Activated naive CD4-positive, alpha-beta T cell treated with anti-CD3 and anti-CD28 coated beads, Interleukin-2, amount 50 U/mL, for 72 hours (primary cell): ENCODE results near the gene CDH13. TPM values are rescaled to one million over a fixed set of nuclear protein-coding genes. Genes with fewer than 3 reads are reported as not detected.

Source experiments
- ATAC-seq, 2 donors: fragments of 150-1000 bp; cut with Tn5 transposase; 2 replicates each; pipeline ENCODE4 v1.10.0; 2021; ENCODE audit warnings: mild to moderate bottlenecking in 2 of 2, moderate library complexity in 2 of 2
- DNase-seq, 2 donors: peaks; one replicate each; pipeline ENCODE4 v3.0.0; 2021 to 2022; ENCODE audit warnings: low spot score in 2 of 2
- H3K27ac Mint-ChIP-seq, 2 donors: one replicate each; pipeline ENCODE4 v1.8.0; 2022; ENCODE audit warnings: mild to moderate bottlenecking in 2 of 2, mixed read lengths in 2 of 2
- H3K36me3 Mint-ChIP-seq, 2 donors: one replicate each; pipeline ENCODE4 v1.8.0; 2022; ENCODE audit warnings: mixed read lengths in 2 of 2
- H3K9me3 Mint-ChIP-seq, 2 donors: one replicate each; pipeline ENCODE4 v1.8.0; 2022; ENCODE audit warnings: mixed read lengths in 2 of 2
- total RNA-seq, 2 donors: library from RNA; stranded (reverse); gene quantifications; one replicate each; pipeline ENCODE4 v1.2.3, GENCODE V29; 2022

Gene CDH13
- total RNA-seq, 2 donors from 2014 or later: not detected

DNA sequence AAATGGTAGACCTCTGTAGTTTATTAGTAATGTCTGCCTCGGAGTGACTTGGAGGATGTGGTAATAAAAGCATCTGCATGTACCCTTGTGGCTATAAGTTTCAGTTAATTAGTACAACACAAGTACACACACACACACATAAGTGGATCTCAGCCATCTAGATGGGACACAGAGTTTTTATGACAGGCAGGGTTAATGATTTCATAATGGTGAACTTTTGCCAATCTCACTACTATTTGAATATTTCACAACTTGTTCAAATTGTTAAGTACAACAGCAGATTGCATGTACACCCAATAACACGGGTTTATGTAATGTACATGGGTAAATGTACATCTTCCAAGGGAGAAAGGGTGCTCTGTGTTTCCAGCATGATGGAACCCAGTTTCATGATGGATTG lies 669.7 kb downstream of the CDH13 start:
- no peak for ATAC-seq
- DNase-seq: no peak
- Mint-ChIP-seq H3K27ac (no peak overlapping the region), H3K36me3 (no peaks in the 10 kb centered on the region), H3K9me3 (no peaks in the 10 kb centered on the region)

DNA sequence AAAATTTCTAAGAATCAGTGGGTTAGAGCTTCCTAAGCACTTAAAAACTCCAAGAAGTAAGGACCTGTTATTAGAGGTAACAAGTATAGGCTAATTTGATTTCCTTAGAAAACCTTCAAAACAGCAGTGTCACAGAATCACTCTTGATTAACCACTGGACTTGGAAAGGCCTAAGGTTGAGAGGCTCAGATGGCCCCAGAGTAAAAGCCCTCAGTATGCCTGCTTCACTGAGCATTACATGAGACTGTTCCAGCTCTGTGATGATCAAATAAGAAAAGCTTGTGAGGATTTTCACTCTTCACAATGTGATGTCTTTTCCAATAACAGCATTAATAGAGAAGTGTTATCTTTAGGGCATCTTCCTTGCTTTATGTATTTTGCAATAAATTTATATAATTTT lies 671.8 kb downstream of the CDH13 start:
- ATAC-seq (no peak), DNase-seq (no peak)
- Mint-ChIP-seq H3K27ac (no peak overlapping the region), H3K36me3 (no peaks in the 10 kb centered on the region), H3K9me3 (no peaks in the 10 kb centered on the region)

DNA sequence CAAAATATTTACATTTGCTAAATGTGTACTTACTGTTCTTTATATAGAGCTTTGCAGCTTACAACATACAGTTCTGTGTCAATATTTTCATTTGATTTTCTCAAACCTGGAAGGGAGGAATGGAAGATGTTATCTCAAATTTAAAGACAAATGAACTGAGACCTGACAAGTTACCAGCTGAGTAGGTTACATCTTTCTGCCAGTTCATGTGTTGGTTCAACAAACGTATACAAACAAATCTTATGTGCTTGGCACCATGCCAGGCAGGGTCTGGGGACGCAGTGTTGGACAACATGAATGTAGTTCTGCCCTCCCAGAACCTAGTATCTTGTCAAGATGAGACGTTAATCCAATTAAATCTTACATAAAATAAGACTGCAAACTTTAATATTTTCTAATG lies 673.6 kb downstream of the CDH13 start:
- Mint-ChIP-seq H3K36me3 (no peaks in the 10 kb centered on the region), H3K9me3 (no peaks in the 10 kb centered on the region), H3K27ac (no peak overlapping the region)
- ATAC-seq (no peak), DNase-seq (no peak)

GRCh38 chr16:83301971-83302370 lies 675.2 kb downstream of the CDH13 start:
- Mint-ChIP-seq H3K27ac (no peak overlapping the region), H3K36me3 (no peaks in the 10 kb centered on the region), H3K9me3 (no peaks in the 10 kb centered on the region)
- ATAC-seq (no peak), DNase-seq (no peak)

- Mint-ChIP-seq H3K9me3 (no peaks in the 10 kb centered on the region), H3K36me3 (no peaks in the 10 kb centered on the region), H3K27ac (no peak overlapping the region)
- ATAC-seq (no peak), DNase-seq (no peak)
These were observed 676.1 kb downstream of the CDH13 start for GRCh38 chr16:83302853-83303252.

DNA sequence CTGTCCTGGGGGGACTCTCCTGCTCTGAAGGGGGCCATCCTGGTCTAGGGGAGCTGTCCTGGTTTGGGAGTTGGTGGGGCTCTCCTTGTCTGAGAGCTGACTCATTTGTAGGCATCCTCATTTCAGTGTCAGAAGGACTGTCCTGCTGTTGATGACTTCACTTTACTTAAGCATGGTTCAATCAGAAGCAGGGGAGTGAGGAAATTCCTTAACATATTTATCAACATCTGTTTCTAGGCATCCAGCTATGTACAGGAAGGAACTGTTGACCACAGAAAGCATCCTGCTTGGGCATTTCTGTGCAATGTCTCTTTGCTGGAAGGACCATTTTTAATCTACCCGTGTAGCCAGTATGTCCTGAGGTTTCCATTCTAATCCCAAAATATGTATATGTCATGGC lies 678.3 kb downstream of the CDH13 start:
- DNase-seq (no peak), ATAC-seq (no peak)
- Mint-ChIP-seq H3K9me3 (no peaks in the 10 kb centered on the region), H3K27ac (no peak overlapping the region), H3K36me3 (no peaks in the 10 kb centered on the region)

DNA sequence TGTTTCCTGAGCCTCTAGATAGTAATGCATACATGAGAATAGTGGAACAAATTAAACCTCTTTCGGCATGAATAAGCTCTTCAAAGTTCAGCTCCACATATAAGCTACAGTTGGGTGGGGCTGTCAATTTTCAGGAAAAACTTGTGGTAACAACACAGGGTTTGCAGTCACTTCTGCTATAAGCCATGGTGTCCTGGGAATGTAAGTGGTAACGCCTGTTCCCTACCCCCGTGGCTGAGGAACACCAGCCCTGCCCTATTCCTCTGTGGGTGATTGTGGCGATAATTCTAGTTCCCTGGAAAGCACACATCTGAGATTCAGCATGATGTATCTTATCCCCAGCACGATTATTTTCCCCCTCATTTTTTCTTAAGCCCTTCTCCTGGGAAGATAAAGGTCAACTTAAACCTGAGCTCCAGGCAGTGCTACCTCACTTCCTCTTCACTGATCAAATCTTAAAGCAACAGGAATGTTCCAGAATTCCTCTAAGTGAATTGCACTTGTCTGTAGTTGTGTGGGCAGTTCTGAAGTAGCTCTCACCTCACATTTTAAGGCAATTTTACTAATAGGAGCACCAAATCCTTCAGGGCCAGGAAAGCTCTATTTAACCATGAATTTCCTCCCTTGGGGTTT lies 680.3 kb downstream of the CDH13 start:
- DNase-seq (no peak), ATAC-seq (no peak)
- Mint-ChIP-seq H3K27ac (no peak overlapping the region), H3K9me3 (no peaks in the 10 kb centered on the region), H3K36me3 (no peaks in the 10 kb centered on the region)

DNA sequence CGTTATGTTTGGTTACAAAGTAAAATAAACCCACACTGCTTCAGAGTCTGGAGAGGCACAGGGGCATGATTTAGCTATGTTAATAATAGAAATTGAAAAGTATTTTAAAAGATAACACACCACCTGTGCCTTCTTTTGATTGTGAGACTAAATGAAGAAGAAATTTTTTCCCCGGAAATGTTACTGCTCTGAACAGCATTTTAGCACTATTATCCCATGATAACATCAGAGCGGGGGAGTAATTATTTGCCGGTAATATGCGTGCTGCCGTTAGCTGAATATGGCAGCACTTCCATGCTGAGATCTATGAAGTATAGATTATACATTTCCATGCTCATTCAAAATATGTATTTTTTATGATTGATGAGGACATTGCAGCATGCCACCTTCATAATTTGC lies 680.8 kb downstream of the CDH13 start:
- ATAC-seq: no peak
- Mint-ChIP-seq H3K36me3 (no peaks in the 10 kb centered on the region), H3K27ac (no peak overlapping the region), H3K9me3 (no peaks in the 10 kb centered on the region)
- DNase-seq: no peak

DNA sequence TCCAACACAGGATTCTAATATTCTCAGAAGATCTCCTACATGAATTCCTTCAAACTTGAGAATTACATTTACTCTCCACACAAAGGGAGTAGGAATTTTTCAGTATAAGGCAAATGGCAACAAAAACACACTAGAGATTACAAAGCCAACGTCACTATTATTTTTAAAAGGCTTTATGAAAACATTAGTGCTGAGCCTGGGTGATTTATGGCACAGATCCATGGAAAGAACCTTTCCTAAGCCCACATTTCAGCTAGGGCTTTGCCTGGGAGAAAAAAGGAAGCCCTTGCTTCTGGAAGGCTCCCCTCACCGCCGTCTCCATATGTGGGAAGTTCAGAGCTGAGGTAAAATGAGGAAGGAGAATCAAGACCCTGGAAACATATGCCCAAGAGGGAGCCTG lies 681.6 kb downstream of the CDH13 start:
- Mint-ChIP-seq H3K36me3 (no peaks in the 10 kb centered on the region), H3K27ac (no peak overlapping the region), H3K9me3 (no peaks in the 10 kb centered on the region)
- no peak for DNase-seq
- no peak for ATAC-seq

DNA sequence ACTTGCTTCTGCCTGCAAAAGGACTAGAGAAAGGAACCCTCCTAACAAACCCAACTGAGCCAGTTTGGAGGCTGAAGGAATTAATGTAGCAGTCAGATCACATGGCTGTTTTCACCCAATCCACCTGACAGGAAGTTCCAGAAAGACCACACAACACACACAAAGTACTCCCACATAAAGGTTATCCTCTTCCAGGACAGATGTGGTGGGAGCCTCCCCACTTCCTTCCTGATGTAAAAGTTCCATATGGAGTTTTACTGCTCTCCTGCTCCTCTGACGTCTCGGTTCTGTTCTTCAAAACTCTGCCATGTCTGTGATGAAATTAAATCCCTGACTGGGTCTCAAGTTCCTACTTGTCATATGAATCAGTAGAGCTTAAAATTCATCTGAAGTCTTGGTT lies 684.0 kb downstream of the CDH13 start:
- no peaks in the 10 kb centered on the region for H3K36me3 Mint-ChIP-seq
- ATAC-seq: no peak
- DNase-seq: no peak

GRCh38 chr16:83312015-83312717 lies 685.4 kb downstream of the CDH13 start:
- Mint-ChIP-seq H3K36me3 (no peaks in the 10 kb centered on the region), H3K9me3 (peaks cover 6 to 8% of the 10 kb centered on the region in 2 donors), H3K27ac (no peak overlapping the region)
- no peak for DNase-seq
- no peak for ATAC-seq

More for the DNA sequence above, 684.0 kb downstream of the CDH13 start:
- H3K9me3 Mint-ChIP-seq: peaks cover 2% of the 10 kb centered on the region in 2 donors
- no peak overlapping the region for H3K27ac Mint-ChIP-seq

DNA sequence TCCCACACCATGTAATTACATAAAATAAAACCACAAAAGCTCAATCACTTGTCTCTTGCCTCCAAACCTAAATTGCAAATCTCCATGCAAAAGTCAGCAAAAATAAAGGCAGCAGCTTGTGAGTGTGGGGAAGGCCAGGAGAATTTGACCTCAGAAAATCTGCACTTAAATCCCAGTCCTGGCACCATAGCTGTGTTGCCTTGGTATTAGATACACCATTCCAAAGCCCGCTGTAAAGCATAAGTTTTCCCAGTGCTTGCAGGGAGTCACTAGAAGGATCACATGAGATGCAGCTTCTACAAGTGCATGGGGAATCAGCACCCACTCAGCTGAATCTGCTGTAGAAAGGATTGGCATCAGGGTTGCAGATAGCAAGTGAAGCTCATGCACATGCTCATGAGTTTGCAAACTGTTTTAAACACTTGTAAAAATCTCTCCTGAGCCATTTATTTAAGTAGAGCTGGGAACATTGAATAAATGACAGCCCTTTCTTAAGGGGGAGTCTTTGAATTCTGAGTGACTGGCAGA lies 686.0 kb downstream of the CDH13 start:
- Mint-ChIP-seq H3K36me3 (no peaks in the 10 kb centered on the region), H3K9me3 (peaks cover 6 to 8% of the 10 kb centered on the region in 2 donors), H3K27ac (no peak overlapping the region)
- no peak for DNase-seq
- ATAC-seq: no peak

GRCh38 chr16:83315271-83315670 lies 688.5 kb downstream of the CDH13 start:
- DNase-seq (no peak), ATAC-seq (no peak)
- Mint-ChIP-seq H3K9me3 (peaks cover 6 to 8% of the 10 kb centered on the region in 2 donors), H3K27ac (no peak overlapping the region), H3K36me3 (no peaks in the 10 kb centered on the region)

DNA sequence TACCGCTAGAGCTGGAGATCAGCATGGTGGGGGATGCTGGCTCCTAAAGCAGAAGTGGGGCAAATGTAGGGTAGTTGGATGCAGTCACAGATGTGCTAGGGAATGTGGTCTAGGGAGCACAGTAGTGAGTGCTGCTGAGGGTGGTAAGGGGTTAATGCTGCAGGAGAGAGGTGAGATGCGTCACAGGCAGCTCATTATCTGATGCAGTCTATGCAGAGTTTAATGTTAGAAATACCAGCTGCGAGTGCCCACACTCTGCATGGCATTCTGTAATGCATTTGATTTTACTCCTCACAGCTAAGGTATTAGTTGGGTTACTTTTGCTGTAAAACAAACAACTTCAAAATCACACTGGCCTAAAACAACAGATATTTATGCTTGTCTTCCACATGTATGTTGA lies 689.7 kb downstream of the CDH13 start:
- ATAC-seq (no peak), DNase-seq (no peak)
- H3K36me3 Mint-ChIP-seq: no peaks in the 10 kb centered on the region
- no peak overlapping the region for H3K27ac Mint-ChIP-seq
- peaks cover 6 to 8% of the 10 kb centered on the region in 2 donors for H3K9me3 Mint-ChIP-seq

DNA sequence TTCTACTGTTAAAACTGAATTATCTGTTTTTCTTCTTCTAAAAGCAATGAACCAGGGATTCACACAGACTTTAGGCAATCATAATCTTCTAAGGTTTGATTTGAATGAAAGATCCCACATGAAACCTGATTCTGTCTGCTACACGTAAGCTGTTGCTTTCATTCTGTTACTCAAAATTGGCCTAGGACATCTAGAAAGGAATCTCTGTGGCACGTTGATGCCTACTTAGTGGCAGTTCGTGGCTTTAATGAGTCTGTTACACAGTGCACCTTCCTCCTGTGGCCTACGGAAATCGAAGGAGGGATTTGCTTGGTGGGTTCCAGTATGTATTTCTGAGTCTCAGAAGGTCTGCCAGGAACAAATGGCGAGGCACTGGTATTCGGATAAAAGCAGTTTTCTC lies 691.6 kb downstream of the CDH13 start:
- ATAC-seq: no peak
- H3K36me3 Mint-ChIP-seq: no peaks in the 10 kb centered on the region
- no peak overlapping the region for H3K27ac Mint-ChIP-seq

GRCh38 chr16:83328936-83329335 lies 702.2 kb downstream of the CDH13 start:
- Mint-ChIP-seq H3K36me3 (no peaks in the 10 kb centered on the region), H3K27ac (no peak overlapping the region), H3K9me3 (peaks cover 0 to 6% of the 10 kb centered on the region in 2 donors)
- no peak for DNase-seq
- ATAC-seq: no peak

More for the DNA sequence above, 691.6 kb downstream of the CDH13 start:
- peaks cover 6 to 8% of the 10 kb centered on the region in 2 donors for H3K9me3 Mint-ChIP-seq
- DNase-seq: no peak

DNA sequence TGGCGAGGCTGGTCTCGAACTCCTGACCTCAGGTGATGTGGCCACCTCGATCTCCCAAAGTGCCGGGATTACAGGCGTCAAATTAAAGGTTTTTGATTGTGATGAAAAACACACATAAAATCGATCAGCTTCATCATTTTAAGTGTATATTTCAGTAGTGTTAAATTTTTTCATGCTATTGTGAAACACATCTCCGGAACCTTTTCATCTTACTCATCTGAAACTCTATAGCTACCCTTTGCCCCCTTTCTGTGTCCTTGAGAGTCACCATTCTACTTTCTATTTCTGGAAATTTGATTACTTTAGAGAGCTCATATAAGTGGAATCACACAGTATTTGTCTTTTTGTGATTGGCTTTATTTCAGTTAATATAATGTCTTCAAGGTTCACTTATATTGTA lies 702.7 kb downstream of the CDH13 start:
- Mint-ChIP-seq H3K27ac (no peak overlapping the region), H3K9me3 (peaks cover 0 to 6% of the 10 kb centered on the region in 2 donors), H3K36me3 (no peaks in the 10 kb centered on the region)
- no peak for DNase-seq
- ATAC-seq: no peak

DNA sequence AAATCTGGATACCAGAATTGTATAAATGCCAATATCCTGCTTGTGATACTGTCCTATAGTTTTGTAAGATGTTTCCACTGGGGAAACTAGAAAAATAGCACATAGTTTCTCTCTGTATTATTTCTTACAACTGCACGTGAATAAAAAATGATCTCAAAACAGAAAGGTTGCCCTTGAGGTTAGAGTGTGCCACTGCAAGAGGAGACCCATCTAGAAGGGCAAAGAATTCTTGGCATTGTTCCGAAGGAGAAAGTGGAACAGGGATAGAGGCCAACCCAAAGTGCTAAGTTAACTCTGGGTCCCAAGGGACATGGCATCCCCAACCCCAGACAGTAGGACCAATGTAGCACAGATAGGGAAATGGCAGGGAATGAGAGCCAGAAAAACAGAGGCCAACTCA lies 703.5 kb downstream of the CDH13 start:
- DNase-seq: no peak
- no peak overlapping the region for H3K27ac Mint-ChIP-seq
- ATAC-seq: no peak
- no peaks in the 10 kb centered on the region for H3K36me3 Mint-ChIP-seq
- H3K9me3 Mint-ChIP-seq: peaks cover 0 to 6% of the 10 kb centered on the region in 2 donors
